KOPT-K1 (cell line): Measurements from ENCODE around the gene NLGN3.
"Not testable (repeated sequence)": the region's sequence is repeated elsewhere in the genome, so short reads cannot be mapped to it uniquely, and the experiment has no call there.

Experiments used
- H3K27ac ChIP-seq: fragments of 200-600 bp; sonication (generic); 2 replicates; pipeline ENCODE4 v1.5.1; 2016; ENCODE audit warnings: antibody characterized with exemption, mild to moderate bottlenecking, low read depth, low read length; ENCODE audit not compliant: poor library complexity, severe bottlenecking
- H3K36me3 ChIP-seq: fragments of 200-600 bp; sonication (generic); 2 replicates; pipeline ENCODE4 v1.5.1; 2017; ENCODE audit warnings: antibody characterized with exemption, mild to moderate bottlenecking, low read length, moderate library complexity; ENCODE audit not compliant: insufficient read depth
- H3K9me3 ChIP-seq: fragments of 200-600 bp; sonication (generic); 2 replicates; pipeline ENCODE4 v1.5.1; 2017; ENCODE audit warnings: antibody characterized with exemption, low read length, mild to moderate bottlenecking; ENCODE audit not compliant: insufficient read depth, poor library complexity, severe bottlenecking

Gene NLGN3

GRCh38 chrX:71173440-71173839 is 28.8 kb downstream of the NLGN3 start:
- Histone ChIP-seq H3K36me3 (peaks cover 21% of the 10 kb centered on the region; the same call in 1 of the 2 replicates), H3K9me3 (no peaks in the 10 kb centered on the region), H3K27ac (no peak overlapping the region)

- Histone ChIP-seq H3K9me3 (no peaks in the 10 kb centered on the region), H3K36me3 (peaks cover 21% of the 10 kb centered on the region; the same call in 1 of the 2 replicates), H3K27ac (no peak overlapping the region)
These were observed 30.2 kb downstream of the NLGN3 start for GRCh38 chrX:71174795-71175194.

- Histone ChIP-seq H3K9me3 (no peaks in the 10 kb centered on the region), H3K27ac (no peak overlapping the region), H3K36me3 (peaks cover 21% of the 10 kb centered on the region; the same call in 1 of the 2 replicates)
These were observed 30.9 kb downstream of the NLGN3 start for GRCh38 chrX:71175531-71175930.

- Histone ChIP-seq H3K27ac (no peak overlapping the region), H3K9me3 (no peaks in the 10 kb centered on the region), H3K36me3 (peaks cover 21% of the 10 kb centered on the region; the same call in 1 of the 2 replicates)
These were observed 32.7 kb downstream of the NLGN3 start for GRCh38 chrX:71177327-71177726.

GRCh38 chrX:71178908-71179307 is 34.3 kb downstream of the NLGN3 start:
- Histone ChIP-seq H3K9me3 (no peaks in the 10 kb centered on the region), H3K27ac (no peak overlapping the region), H3K36me3 (peaks cover 21% of the 10 kb centered on the region; the same call in 1 of the 2 replicates)

- H3K9me3 ChIP-seq = not testable (repeated sequence)
- Histone ChIP-seq H3K27ac (peak overlapping the region; percentile 97), H3K36me3 (peaks cover 17% of the 10 kb centered on the region; the same call in 1 of the 2 replicates)
These were observed 36.1 kb downstream of the NLGN3 start for GRCh38 chrX:71180579-71181265.

- H3K36me3 ChIP-seq = peaks cover 17% of the 10 kb centered on the region; the same call in 1 of the 2 replicates
- H3K27ac ChIP-seq = peak overlapping the region; percentile 97
- no peaks in the 10 kb centered on the region for H3K9me3 ChIP-seq
These were observed 36.9 kb downstream of the NLGN3 start for GRCh38 chrX:71181558-71181909.

- H3K27ac ChIP-seq = peak overlapping the region; percentile 97
- no peaks in the 10 kb centered on the region for H3K9me3 ChIP-seq
- peaks cover 12% of the 10 kb centered on the region; the same call in 1 of the 2 replicates for H3K36me3 ChIP-seq
These were observed 37.5 kb downstream of the NLGN3 start for GRCh38 chrX:71181910-71182799.

GRCh38 chrX:71182871-71183270 is 38.2 kb downstream of the NLGN3 start:
- no peaks in the 10 kb centered on the region for H3K9me3 ChIP-seq
- H3K36me3 ChIP-seq = peaks cover 6% of the 10 kb centered on the region; the same call in 1 of the 2 replicates
- peak overlapping the region; percentile 97 for H3K27ac ChIP-seq

- Histone ChIP-seq H3K27ac (peak overlapping the region; percentile 97), H3K36me3 (peaks cover under 1% of the 10 kb centered on the region; the same call in 1 of the 2 replicates), H3K9me3 (no peaks in the 10 kb centered on the region)
These were observed 38.7 kb downstream of the NLGN3 start for GRCh38 chrX:71183341-71183740.

GRCh38 chrX:71184092-71184491 is 39.5 kb downstream of the NLGN3 start:
- Histone ChIP-seq H3K36me3 (no peaks in the 10 kb centered on the region; the same call in 1 of the 2 replicates), H3K9me3 (no peaks in the 10 kb centered on the region), H3K27ac (no peak overlapping the region)

GRCh38 chrX:71184803-71185495 is 40.3 kb downstream of the NLGN3 start:
- H3K27ac ChIP-seq = peak overlapping the region; percentile 18
- H3K9me3 ChIP-seq = no peaks in the 10 kb centered on the region
- no peaks in the 10 kb centered on the region for H3K36me3 ChIP-seq

GRCh38 chrX:71191248-71191647 is 46.6 kb downstream of the NLGN3 start:
- H3K27ac ChIP-seq = no peak overlapping the region
- no peaks in the 10 kb centered on the region for H3K36me3 ChIP-seq
- H3K9me3 ChIP-seq = no peaks in the 10 kb centered on the region

- Histone ChIP-seq H3K27ac (peak overlapping the region; percentile 52), H3K9me3 (no peaks in the 10 kb centered on the region), H3K36me3 (no peaks in the 10 kb centered on the region)
These were observed 51.5 kb downstream of the NLGN3 start for GRCh38 chrX:71195964-71196649.
